GM18499 (cell line): ENCODE data around the gene CNNM1.

Experiments
- ATAC-seq: cut with Tn5 transposase; IDR thresholded peaks from one replicate; pipeline ENCODE4 v1.9.1; 2021; ENCODE audit warnings: moderate number of reproducible peaks; ENCODE audit not compliant: insufficient read depth, unreplicated experiment

Gene CNNM1

GRCh38 chr10:99329304-99329553 lies at the start of gene CNNM1:
CNNM1 (plus strand) TSS chr10:99329356; CDS start chr10:99329388, 32 bp downstream.
- no peak for ATAC-seq

GRCh38 chr10:99279626-99280111 lies 49.5 kb upstream of the CNNM1 start:
- ATAC-seq = no peak

- no peak for ATAC-seq
These were observed 48.7 kb upstream of the CNNM1 start for GRCh38 chr10:99280472-99280871.

DNA sequence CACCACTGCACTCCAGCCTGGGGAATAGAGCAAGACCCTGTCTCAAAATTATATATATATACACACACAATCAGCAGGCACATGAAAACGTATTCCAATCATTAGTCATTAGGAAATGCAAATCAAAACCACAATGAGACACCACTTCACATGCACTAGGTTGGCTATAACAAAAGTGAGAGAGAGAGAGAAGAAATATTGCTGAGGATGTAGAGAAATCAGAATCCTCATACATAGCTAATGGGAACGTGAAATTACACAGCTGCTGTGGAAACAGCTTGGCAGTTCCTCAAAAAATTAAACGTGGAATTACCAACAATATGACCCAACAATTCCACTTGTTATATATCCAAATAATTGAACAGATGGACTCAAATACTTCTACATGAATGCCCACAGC lies 43.3 kb upstream of the CNNM1 start:
- ATAC-seq = no peak

DNA sequence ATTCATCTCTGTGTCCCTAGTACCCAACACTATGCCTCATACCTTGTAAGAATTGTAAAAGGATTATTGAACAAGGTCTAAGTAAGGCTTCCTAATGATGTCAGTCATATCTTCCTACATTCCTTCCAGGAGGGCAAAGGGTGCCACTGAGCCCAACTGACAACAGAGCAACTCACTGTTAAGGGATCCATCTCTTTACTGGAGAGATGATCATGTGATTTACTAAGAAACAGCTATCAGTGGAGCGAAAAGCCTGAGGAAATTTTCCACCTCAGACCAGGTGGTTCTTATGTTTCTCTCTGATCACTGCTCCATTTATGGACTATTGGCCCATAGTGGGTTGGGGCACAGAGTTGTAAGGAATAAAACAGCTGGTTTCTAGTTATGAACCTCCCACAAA lies 38.9 kb upstream of the CNNM1 start:
- ATAC-seq = no peak

- no peak for ATAC-seq
These were observed 37.0 kb upstream of the CNNM1 start for GRCh38 chr10:99292159-99292558.

DNA sequence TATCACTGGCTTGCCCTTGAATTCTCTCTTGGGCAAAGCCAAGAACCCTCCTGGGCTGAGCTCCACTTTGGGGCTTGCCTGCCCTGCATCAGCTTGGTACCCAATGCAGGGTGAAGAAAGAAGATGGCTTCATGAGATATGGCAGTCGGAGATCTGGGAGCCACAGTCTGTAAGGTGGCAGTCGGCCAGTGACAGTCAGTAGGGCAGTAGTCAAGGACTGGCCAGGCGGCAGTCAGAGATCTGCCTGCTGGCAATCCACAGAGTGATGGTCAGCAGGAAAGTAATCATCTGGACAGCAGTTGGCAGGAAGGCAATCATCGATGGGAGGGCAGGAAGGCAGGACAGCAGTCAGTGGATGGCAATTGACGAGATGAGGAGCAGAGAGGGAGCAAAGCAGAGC lies 32.6 kb upstream of the CNNM1 start:
- ATAC-seq = no peak

GRCh38 chr10:99297033-99297432 lies 32.1 kb upstream of the CNNM1 start:
- no peak for ATAC-seq

DNA sequence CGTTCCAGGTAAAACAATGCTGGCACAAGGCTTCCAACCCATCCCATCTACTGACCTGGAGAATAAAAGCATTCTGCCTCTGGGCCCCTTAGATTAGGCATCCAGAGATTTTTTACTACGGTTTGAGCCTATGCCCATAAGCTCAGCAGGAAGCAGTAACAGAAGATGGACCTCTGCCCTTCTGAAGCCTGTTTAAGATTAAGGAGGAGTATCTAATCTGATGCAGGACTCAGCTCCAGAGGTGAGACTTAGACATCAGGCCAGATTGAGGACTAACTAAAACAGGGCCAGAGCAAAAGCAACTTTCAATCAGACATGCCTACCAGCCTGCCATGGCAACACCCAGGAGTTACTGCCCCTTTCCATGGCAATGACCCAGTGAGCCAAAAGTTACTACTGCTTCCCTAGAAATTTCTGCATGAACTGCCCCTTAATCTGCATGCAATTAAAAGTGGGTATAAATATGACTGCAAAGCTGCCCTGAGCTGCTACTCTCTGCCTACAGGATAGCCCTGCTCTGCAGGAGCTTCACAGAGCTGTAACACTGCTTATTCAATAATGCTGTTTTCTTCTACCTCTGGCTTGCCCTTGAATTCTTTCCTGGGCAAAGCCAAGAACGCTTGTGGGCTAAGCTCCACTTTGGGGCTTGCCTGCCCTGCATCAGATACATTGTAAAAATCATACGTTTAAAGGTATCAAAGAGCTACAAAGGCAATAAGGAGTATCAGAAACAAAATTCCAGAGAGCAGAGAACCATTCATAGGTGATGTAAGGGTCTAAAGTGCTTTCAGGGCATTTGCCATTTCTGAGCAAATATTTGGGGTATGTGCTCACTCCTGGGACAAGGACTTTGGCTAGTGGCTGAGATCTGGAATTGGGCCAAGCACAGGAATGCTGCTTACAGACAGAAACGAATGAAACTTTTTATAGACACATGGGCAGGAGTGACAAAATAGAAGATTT lies 25.0 kb upstream of the CNNM1 start:
- ATAC-seq = no peak

GRCh38 chr10:99304862-99305229 lies 24.3 kb upstream of the CNNM1 start:
- no peak for ATAC-seq

DNA sequence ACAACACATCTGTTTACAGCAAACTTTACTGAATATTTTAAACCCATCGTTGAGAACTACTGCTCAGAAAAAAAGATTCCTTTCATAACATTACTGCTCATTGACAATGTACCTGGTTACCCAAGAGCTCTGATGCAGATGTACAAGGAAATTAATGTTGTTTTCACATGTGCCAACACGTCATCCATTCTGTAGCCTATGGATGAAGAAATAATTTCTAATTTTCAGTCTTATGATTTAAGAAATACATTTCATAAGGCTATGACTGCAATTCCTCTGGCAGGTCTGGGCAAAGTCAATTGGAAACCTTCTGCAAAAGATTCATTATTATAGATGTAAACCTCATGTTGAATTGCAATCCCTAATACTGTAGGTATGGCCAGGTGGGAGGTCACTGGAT lies 16.7 kb upstream of the CNNM1 start:
- no peak for ATAC-seq

DNA sequence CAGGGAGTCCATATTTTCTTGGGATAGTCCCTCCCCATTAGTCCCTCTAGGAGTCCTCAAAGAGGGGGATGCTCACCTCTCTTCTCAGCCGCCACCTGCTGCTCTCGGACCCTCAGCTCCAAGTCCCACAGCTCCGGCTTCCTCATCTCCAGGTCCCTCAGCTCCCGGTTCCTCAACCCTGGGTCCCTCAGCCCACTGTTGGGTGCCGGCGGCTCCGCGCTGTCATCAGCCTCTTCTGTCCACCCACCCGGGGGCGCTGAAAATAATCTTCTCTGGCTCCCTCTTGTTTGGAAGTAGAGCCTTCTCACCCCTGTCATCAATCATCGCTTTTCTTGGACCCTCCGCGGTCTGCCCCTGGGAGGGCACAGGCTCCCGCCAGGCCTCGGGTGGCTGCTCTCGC lies 13.3 kb upstream of the CNNM1 start:
- no peak for ATAC-seq

GRCh38 chr10:99316374-99316773 lies 12.8 kb upstream of the CNNM1 start:
- no peak for ATAC-seq

GRCh38 chr10:99318048-99318447 lies 11.1 kb upstream of the CNNM1 start:
- ATAC-seq = no peak

DNA sequence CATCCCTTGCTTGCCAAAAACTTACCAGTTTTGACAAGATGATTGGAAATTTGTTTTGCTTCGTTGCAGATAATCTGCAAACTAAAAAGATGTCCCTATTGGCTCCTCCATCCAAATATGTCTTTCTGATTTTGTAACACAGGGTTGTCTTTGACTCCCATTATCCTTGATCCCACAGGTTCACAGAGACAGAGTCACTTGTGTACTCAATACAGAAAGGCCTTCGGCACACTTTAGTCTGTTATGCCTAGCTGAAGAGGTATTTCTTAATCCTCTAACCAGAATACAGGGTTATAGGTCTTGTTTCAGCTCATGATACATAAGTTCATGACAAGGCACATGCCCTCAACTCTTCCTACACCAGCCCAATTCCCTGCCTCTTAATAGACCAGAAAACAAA lies 10.7 kb upstream of the CNNM1 start:
- ATAC-seq = no peak

- no peak for ATAC-seq
These were observed 3.9 kb upstream of the CNNM1 start for GRCh38 chr10:99325281-99325680.

DNA sequence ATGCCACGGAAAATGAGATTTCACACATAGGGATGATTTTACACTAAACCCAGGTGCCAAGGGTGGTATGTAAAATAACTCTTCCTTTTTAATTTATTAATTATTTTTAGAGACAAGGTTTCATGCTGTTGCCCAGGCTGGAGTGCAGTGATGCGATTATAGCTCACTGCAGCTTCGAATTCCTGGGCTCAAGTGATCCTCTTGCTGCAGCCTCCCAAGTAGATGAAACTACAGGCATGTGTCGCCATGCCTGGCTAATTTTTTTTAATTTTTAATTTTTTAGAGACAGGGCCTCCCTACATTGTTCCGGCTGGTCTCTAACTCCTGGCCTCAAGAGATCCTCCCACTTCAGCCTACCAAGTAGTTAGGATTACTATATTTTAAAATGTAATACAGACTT lies 2.3 kb upstream of the CNNM1 start:
- no peak for ATAC-seq

- no peak for ATAC-seq
These were observed 415 bp upstream of the CNNM1 start for GRCh38 chr10:99328579-99329303.

GRCh38 chr10:99329554-99330346 lies 594 bp downstream of the CNNM1 start:
- no peak for ATAC-seq

GRCh38 chr10:99330347-99330924 lies 1.3 kb downstream of the CNNM1 start:
- ATAC-seq = no peak
